Lower leg skin (tissue), 4 donors: ENCODE results near the gene GPR55. TPM values are rescaled to one million over a fixed set of nuclear protein-coding genes. Genes with fewer than 3 reads are reported as not detected.

Source experiments
- DNase-seq, 2 donors: peaks; one replicate each; pipeline ENCODE4 v3.0.0-alpha.2; 2019; ENCODE audit warnings: low spot score in 2 of 2
- H3K4me3 ChIP-seq: fragments of 200-600 bp; sonication (generic); 2 replicates; pipeline ENCODE4 v1.5.1; 2017; ENCODE audit warnings: mild to moderate bottlenecking, low read depth; ENCODE audit not compliant: poor library complexity, severe bottlenecking
- CTCF ChIP-seq, 3 donors: fragments of 450-650 bp; IDR thresholded peaks; one replicate each; pipeline ENCODE4 v1.5.1; 2016; ENCODE audit warnings: antibody characterized with exemption in 3 of 3, mild to moderate bottlenecking in 3 of 3, moderate library complexity in 2 of 3
- POLR2A ChIP-seq, 2 donors: fragments of 450-650 bp; IDR thresholded peaks; one replicate each; pipeline ENCODE4 v1.6.1; 2016 to 2017; ENCODE audit warnings: antibody characterized with exemption in 2 of 2, mild to moderate bottlenecking in 1 of 2, moderate library complexity in 1 of 2
- WGBS, 2 donors: methylation state at CpG; one replicate each; pipeline ENCODE4 v1.1.5; 2018; 5-methylcytosine and 5-hydroxymethylcytosine counted together
- intact Hi-C: fragments of 100-400 bp; cut with DNase I; formaldehyde crosslinking; loops from one replicate; pipeline ENCODE4 v1.15.0; 2023; ENCODE audit warnings: low total_unique reads
- total RNA-seq, 4 donors: library from RNA; depleted of rRNA; stranded (reverse); fragments of >200 nt; gene quantifications; one replicate each; pipeline ENCODE4 v1.1.0, GENCODE V29; 2016

The GPR55 gene
- total RNA-seq, 4 donors from 2014 or later, result 0.30 TPM; not detected in 3

- WGBS, 2 donors, result 90 to 95% methylated on average over 3 of the region's 3 CpGs
- no peak overlapping the region for H3K4me3 ChIP-seq
Observed at GRCh38 chr2:230947235-230947576, 22.2 kb upstream of the GPR55 start.

DNA sequence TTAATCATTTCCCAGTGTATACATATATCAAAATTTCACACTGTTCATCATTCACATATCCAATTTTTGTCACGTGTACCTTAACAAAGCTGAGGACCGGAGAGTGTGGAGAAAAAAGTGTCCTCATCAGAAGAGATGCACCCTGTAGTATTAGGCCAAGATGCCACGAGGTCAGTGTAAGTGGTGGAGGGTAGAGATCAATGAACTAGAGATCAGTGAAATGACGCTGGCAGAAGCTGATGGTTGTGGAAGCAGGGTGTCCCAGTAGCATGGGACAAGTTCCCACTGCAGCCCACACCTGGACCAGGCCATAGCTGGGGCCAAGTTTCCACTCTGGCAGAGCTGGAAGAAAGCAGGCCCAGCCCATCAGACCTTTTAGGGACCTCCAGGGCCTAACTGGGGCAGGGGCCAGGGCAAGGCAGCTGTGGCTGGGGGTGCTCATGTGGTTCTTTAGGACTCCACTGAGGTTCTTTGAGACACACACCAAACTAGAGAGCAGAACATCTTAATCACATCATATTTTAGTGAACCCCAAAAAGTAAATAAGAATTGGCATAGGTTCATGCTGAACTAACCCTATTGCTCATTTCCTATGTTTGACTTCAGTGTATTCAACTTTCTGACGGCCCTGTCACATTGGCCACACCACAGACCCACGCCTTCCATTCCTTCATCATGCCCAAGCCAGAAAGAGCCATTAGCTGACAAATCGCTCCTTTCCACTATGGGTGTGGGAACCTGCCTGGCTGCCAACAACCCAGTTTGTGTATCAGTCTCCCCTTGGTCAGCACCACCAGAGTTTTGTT is 21.6 kb upstream of the GPR55 start:
- no peak overlapping the region for H3K4me3 ChIP-seq
- TF ChIP-seq CTCF (IDR thresholded peaks at IDR 0.05) (no peak), POLR2A (IDR thresholded peaks at IDR 0.05) (no peak)
- DNase-seq, result peak in 1 of 2 donors; percentile 32
- WGBS, 2 donors, result 81 to 87% methylated on average over 7 of the region's 7 CpGs
- intact Hi-C loops, result no loop called here

More at GRCh38 chr2:230947235-230947576, 22.2 kb upstream of the GPR55 start:
- intact Hi-C loops, result no loop called here
- DNase-seq, result peak in 1 of 2 donors; percentile 56
- no peak for TF ChIP-seq POLR2A (IDR thresholded peaks at IDR 0.05)
- no peak for TF ChIP-seq CTCF (IDR thresholded peaks at IDR 0.05)

- DNase-seq, result peak in 1 of 2 donors; percentile 79
- H3K4me3 ChIP-seq, result no peak overlapping the region
- WGBS, 2 donors, result 93 to 96% methylated on average over 21 of the region's 21 CpGs
- intact Hi-C loops, result no loop called here
- no peak for TF ChIP-seq POLR2A (IDR thresholded peaks at IDR 0.05)
- TF ChIP-seq CTCF (IDR thresholded peaks at IDR 0.05), result no peak
Observed at GRCh38 chr2:230944757-230945372, 19.8 kb upstream of the GPR55 start.

DNA sequence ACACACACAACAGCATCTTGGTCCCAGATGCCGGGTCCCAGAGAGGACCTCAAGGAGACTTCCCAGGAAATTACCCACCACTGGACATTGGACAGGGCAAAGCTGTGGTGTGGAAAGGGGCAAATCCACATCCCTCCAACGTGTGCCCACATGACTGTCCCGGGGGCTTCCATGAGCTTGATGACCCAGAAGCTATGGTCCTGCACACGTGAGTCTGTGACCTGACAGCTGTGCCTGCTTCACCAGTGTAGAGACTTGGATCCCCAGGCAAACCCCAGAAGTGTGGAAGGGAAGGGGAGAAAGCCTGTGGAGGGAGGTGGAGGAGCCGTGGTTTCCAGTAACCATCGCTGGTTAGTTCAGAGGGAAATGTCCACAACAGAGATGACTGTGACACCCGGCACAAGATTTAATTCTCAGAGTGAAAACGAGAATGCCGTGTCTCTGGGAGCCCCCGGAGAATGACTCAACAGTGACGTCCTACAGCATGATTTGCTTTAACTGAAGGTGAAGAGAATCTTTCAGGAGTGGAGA is 19.1 kb upstream of the GPR55 start:
- H3K4me3 ChIP-seq, result no peak overlapping the region
- WGBS, 2 donors, result 81 to 83% methylated on average over 11 of the region's 11 CpGs
- intact Hi-C loops, result no loop called here
- peak in 1 of 2 donors; percentile 69 for DNase-seq
- no peak for TF ChIP-seq CTCF (IDR thresholded peaks at IDR 0.05)
- no peak for TF ChIP-seq POLR2A (IDR thresholded peaks at IDR 0.05)

- no peak for TF ChIP-seq CTCF (IDR thresholded peaks at IDR 0.05)
- no peak for TF ChIP-seq POLR2A (IDR thresholded peaks at IDR 0.05)
- intact Hi-C loops, result no loop called here
- WGBS, 2 donors, result 43 to 53% methylated on average over 18 to 19 of the region's 19 CpGs
- no peak overlapping the region for H3K4me3 ChIP-seq
- DNase-seq, result peak; percentile 32 to 89
Observed at GRCh38 chr2:230942920-230943896, 18.2 kb upstream of the GPR55 start.
